Stimulated activated CD4-positive, alpha-beta T cell treated with anti-CD3 and anti-CD28 coated beads, Interleukin-4, amount 100 ng/mL, for 24 hours (primary cell): Measurements from ENCODE around the gene PCSK5.

Source experiments
- DNase-seq: peaks from one replicate; pipeline ENCODE4 v3.0.0-alpha.2; 2020

PCSK5 gene

DNA sequence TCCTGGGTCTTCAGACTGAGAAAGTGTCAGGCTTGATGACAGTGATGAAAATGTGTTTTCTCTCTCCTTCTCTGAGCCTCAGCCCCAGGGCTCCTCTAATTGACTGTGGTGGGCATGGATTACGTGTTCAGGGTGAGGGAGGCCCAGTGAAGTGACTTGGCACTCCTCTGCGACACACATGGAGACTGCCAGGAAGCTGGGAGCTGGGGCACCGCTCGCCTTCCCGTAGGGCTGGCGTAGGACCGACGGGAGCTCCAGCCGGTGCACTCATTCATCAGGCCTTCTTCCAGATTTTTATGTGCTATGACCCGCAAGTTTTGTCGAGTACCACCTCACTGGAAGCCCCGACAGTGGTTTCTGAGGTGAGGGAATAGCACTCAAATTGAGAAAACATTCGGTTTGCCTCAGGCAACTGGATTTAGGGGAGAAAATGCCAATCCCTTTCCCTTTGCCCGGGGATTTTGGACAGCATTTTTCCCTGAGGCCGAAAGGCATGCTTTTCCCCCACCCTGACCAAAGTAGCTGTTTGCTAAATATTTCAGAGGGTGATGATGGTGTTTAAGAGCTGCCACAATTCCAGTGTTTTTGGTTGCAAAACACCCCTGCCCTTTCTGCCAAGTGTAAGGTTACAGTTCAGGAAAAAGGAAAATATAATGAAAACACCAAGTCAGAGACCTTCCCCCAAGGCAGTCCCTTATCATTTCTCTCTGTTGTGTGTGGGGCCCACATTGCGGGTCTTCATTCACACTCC, 83.7 kb downstream of the PCSK5 start:
- DNase-seq: no peak

DNA sequence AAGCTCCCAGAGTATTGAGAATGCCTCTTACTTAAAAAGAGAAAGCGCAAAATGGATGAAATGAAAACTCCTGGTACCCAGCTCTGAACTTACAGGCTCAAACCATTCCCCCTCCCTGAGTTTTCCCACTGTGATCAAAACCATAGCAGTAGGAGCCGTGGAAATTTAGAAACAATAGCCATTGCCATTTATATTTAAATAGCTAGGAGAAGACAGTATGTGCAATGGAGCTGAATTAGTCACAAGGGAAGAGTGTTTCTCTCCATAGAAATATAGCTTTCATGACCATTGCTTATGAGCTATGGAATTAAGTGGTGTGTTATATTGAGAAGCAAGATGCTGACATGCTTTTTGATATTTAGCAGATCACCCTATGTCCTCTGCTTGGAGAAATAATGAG, 84.6 kb downstream of the PCSK5 start:
- no peak for DNase-seq

DNA sequence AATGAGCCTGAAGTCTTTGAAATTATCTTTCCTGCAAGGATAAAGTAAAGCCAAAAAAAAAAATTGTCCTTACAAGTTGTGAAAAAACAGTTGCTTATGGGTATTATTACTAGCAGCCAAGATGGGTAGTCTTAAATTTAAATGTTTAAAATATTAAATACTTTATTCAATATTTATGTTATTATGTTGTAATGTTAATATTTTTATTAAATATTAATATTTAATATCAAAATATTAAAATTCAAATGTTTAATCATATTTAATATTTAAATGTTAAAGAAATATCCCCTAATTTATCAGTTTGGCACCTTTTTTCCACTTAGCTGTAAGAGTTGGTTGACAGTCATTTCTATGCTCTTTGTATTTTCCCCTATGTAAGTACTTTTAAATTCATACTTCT, 86.1 kb downstream of the PCSK5 start:
- no peak for DNase-seq

DNA sequence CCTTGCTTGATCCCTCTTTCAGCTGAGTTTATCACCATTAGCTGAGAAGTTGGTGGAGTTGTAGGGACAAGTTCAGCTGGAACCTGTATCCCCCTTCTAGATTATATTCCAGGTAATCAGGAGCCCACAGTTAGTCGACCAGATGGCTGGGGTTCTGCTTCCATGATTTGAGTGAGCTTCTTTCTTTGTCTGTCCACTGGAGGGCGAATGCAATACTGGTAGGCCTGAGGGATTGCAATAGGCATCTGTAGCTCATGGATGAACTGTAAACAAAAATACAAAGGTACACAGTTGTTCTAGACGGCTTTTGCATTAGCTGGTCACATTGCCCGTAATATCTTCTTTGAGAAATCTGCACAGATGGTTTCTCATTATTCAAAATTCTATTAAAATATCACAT, 88.9 kb downstream of the PCSK5 start:
- DNase-seq: no peak

DNA sequence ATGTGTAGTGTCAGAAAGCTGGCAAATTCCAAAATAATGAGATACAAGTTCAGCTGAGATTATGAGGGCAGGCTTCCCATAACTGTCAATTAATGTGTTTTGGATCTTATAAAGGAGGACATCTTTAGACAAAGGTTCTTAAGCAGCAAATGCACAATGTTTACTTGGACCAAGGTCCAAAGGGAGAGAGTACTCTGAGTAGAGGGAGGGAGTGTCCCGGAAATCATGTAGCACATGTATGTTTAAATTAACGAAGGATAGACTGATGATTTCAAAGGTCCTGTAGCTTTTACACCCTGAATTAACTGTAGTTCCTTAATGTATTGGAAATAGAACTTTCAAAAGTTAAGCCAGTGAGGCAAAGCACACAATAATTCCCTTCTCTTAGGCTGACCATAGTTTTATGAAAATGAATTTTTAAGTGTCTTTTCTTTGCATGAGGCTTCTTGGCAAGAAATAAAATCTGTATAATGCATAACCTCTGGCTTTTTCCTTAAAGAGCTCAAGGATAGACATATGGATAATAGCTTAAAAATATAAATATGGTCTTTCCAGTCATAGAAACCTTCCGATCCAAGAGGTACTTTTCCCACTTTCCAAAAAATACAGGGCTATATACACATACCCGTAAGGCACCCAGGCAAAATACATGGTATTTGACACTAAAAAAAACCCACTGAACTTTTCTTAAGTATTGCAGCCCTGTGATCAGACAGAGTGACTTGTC, 93.0 kb downstream of the PCSK5 start:
- no peak for DNase-seq

DNA sequence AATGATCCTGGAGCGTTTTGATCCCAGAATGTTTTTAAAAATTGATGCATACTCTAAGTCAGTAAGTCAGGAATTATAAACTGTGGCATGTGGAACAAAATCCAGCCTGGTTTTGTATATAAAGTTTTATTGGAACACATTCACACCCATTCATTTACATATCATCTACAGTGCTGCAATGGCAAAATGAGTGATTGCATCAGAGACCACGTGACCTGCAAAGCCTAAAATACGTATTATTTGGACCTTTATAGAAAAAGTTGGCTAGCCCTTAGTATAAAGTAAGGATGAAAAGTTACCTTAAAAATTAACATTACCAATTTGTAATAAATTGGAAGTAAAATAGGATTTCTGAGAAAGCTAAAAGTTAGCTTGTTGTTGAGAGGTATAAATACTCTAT, 95.0 kb downstream of the PCSK5 start:
- no peak for DNase-seq

DNA sequence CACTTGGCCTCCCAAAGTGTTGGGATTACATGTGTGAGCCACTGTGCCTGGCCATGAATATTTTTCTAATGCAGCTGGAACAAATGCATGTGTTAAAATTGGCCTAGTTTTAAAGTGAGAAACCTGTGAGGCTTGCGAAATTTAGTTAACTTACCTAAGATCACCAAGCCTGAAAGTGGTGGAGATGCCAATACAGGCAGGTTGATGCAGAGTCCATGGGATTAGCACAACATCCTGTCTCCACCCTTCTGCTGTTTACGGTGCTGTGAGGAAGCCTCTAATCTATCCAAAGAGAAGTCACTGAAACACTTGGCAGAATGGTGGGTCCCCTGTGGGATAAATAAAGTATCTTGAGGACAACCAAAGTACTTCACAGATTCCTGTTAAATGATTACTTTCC, 98.2 kb downstream of the PCSK5 start:
- no peak for DNase-seq

DNA sequence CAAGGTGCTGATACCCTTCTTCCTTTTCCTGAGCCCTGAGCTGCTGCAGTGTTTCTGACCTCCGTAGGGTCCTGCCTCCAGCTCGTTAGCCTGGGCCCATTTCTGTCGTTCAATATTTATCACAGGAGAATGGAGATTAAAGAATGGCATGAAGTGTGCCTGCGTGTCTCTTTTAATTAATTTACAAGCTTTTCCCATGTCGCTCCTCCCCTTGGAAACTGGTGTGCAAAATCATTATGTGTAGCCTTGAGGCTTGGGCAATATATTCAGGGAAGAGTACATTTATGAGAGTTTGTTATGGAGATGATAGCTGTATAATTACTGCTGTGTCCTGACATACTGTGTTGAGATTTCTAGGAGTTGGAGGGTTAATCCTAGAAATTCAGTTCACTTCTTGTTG, 99.7 kb downstream of the PCSK5 start:
- no peak for DNase-seq

DNA sequence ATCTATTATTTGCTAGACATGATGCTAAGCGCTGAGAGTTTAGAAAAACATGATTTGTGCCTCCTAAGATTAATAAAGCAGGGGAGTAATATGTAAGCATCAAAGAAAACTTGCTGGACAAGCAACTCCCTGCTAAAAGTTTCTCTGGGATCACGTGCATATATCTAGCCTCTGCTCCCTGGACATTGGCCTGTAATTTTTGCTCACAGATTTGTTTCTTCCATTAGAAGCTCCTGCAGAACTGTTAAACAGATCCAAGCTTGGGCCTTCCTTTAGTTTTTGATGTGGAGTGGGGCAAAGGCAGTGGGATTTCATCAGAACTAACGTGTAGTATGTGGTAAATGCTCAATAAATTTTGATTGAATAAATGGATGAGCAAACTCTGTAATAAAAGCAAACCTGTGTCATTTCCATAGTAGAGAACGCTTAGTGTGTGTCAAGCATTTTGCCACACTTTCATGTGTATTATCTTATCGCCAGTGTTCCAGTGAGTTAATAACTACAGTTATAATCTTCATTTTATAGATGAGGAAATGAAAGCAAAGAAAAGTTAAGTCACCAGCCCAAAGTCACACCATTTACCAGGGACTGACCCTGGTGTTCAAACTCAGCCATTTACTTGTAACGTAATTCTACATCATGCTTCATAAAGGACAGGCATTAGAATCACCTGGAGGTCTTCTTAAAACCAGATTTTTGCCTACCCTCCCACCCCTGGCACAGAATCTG, 100.3 kb downstream of the PCSK5 start:
- DNase-seq: no peak

DNA sequence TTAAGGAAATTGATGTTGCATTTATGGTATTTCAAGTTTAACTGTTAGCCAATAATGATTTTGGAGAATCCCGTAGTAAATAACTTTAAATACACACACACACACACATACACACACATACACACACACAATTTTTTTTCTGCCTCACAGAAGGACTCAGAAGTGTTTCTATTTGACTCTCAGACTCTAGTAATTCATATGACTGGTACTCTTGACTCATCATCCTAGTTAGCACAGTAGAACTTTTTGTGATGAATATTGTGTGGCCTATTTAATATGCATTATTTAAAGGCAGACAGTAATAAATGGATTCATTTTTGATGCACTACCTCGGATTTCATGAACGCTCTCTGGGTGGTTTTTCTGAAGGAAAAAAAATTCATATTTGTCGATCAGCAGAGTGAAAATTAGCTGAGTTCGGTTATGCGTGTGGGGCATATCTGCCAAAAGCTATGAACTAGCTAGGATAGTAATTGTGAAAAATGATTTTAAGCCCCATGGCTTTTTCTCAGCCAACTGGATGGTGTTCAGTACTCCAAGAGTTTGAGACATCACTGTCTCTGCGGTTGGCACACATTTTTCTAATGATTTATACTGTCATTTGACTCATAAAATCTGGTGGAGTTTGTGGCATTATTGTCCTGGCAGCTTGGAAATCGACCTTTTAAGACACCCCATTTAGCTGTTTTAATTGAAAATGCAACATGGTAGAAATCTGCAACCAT, 102.2 kb downstream of the PCSK5 start:
- no peak for DNase-seq

DNA sequence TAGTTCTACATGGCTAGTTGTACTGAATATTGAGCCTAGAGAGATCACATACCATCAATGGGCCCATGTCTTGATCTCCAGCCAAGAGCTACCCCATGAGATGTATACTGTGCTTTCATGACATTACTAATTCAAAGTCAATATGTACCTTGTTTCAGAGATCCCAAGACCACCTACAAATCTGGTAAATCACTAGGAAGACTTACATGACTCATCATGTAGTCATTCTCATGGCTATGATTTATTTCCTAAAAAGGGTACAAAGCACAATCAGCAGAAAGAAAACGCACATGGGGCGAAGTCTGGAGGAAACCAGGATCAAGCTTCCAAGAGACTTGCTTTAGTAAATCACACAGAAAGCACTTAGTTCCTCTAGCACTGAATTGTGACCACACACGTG, 103.0 kb downstream of the PCSK5 start:
- DNase-seq: no peak

DNA sequence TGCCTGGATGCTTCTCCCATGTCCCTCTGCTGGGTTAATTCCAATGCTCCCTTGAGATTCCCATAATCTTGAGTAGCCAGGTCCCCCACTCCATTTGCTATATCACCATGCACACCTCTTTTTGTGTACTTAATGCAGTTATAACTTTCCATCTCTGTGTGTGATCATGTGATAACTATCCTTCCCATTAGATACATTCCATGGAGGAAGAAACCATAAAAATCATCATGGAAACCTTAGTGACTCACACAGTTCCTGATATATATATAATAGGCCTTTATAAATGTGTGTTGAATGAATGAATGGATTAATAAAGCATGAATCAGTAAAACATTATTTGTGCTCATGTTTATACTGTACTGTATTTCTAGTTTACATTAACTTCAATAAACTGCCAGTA, 104.6 kb downstream of the PCSK5 start:
- DNase-seq: no peak

DNA sequence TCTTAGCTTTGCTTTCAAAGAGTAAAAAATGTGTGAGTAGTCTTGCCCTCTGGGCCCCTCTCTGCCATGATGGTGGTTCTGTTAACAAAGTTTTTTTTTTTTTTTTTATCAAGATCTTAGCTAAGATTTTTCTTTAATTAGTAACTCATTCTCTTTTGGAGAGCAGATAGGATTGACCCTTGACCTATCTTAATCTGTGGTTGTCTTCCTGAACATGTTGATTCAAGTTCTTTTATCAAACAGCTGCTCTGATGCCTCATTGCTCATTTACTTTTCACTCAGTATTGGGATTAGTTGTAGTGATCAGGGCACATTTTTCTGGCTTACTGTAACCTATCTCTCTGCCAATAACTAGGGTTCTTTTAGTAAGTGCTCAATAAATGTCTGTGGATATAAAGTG, 106.3 kb downstream of the PCSK5 start:
- no peak for DNase-seq

DNA sequence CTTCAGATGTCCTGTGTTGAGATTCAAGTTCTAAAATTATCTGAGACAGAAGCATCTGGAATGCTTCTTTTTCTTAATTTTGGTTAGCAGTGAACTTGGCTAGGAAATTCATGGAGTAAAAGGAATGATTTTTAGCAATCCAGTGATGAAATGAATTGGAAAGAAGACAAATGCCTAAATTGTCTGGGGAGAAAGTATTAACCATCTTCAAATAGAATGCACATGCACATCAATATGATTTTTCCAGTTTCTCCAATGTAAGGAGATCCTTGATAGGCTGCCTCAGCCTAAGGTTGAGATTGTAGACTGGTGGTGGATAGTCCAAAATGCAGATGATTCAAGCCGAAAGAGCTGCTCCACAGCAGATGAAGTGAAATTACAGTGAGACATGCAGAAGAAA, 106.7 kb downstream of the PCSK5 start:
- no peak for DNase-seq

DNA sequence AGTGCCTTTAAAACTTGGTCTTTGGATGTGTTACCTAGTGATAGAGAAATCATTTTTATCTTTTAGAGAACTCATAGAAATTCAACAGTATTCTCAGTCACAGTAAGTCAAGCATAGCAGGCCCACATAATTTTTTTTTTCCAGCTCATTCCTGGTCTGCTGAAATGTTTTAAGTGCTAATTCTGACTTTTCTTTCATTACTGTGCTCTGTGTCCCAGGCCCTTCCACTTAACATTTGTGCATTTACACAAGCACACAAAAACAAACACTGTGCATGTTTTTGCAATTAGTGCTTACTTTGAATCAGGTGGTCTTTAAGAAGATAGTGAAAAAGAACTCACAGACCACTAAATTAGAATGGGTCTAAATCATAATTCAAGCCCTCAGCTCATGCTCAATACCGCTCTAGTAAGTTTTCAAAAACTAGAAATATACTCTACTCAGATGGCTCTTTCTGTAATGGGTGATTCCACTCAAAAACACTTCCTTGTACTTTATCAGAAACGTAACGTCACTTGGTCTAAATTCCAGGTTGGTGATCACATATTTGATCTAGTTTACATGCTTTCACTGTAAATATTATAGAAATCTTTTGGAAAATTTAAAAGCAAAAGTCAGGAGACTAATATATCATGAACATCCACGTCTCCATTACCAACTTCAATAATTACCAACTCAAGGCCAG, 107.8 kb downstream of the PCSK5 start:
- no peak for DNase-seq

DNA sequence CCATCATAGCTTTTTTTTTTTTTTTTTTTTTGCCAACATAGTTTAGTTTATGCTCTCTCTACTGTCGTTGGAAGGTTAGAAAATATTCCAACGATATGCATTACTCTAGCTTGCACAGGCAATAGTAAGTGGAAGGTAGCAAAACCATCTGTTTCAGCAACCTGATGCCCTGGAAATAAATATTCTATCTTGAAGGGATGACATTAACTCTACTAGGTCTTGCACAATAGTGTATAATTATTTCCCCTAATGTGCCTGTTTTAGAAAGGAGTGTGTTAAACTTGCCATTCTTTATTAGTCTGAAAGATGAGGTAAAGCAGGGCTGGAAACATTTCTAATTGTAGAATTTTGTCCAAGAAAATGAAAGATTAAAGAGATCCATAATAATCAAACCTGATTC, 111.0 kb downstream of the PCSK5 start:
- no peak for DNase-seq

DNA sequence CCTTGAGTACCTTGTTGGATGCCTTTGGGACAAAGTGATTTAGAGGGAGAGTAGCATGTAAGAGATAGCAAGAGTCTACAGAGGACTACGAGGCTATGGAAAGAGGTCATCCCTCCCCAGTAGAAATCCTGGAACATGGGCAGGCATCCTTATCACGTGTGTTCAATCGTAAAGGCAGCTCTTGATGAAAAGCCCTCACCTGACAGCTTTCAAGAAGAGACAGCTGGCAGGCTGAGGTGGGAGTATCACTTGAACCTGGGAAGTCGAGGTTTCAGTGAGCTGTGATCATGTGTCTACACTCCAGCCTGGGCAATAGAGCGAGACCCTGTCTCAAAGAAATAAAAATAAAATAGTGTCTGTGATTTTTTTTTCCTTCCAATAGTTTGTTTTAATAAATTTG, 112.6 kb downstream of the PCSK5 start:
- DNase-seq: no peak

DNA sequence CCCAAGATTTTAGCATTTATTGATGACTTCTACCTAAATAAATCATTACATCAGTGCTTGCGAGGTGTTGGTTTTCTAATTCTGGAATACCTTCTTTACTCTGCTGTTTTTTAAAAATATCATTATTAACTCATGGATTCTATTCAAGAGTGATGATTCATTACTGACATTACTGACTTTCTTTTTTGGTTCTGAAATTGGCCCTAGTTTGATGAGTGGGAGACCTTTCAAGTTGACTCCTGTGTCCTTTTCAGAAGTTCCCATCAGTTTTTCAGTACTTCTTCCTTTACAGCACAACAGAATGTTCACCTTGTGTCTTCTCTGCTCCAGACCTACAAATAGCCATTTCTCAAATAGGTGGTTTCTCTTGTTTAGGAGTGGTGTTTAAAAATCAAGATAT, 114.1 kb downstream of the PCSK5 start:
- no peak for DNase-seq

DNA sequence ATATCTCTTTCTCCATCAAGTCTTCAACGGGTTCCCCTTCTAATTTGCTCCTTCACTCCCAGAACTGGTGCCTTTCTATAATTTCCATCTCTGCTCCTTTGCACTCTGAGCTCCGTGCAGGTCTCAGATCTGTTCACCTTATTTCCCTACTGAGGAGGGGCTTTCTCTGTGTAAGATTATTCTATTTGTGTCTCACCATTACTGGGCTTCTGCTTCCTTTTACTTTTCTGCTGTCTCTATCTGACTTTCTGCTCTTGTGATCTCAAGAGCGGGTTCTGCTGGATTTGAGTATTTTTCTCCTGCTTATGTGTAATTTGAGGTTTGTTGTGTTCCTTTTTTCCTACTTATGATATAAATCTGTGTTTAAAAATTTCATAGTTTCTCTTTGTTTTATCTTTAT, 117.5 kb downstream of the PCSK5 start:
- DNase-seq: no peak

DNA sequence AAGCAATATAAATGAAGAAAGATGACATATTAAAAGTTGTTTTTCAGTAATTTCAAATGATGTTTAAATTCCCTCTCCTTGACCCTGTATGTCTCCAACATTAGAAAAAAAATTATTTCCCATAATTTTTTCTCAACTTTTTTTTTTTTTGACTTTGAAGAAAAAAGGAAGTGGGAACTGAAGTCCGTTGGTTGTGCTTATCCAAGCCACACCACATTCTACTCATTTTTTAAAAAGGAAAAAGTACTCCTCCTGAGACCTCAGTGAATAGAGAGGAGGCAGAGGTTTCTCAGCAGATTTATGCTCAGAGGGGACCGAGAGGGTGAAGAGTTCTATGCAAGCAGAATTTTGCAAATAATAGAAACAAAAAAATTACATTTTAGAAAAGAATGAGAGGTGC, 123.3 kb downstream of the PCSK5 start:
- no peak for DNase-seq

DNA sequence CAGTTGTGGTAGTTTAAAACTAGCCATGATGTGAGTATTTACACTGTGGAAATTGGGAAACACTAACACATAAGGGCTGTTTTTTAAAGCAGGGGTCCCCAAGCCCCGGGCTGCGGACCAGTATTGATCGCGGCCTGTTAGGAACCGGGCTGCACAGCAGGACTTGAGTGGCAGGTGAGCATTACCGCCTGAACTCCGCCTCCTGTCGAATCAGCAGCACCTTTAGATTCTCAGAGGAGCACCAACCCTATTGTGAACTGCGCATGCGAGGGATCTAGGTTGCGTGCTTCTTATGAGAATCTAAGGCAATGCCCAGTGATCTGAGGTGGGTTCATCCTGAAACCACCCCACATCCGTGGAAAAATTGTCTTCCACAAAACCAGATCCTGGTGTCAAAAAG, 127.8 kb downstream of the PCSK5 start:
- no peak for DNase-seq

DNA sequence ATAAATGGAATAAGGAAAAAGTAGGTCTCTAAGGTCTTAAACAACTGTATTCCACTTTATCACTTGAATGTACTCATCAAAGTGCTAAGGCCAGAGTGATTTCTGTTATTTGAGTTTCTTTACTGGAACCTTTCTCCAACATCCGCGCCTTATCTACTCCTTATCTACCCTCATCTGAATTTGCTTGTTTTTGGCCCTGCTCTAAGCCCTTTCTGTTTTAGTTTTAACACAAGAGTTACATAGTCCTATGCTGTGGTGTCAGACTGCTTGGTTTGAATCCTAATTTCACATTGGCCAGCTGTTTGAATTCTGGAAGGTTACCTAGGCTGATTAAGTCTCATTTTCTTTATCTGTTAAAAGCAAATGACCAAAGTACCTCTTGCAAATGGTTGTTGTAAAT, 128.3 kb downstream of the PCSK5 start:
- DNase-seq: no peak

DNA sequence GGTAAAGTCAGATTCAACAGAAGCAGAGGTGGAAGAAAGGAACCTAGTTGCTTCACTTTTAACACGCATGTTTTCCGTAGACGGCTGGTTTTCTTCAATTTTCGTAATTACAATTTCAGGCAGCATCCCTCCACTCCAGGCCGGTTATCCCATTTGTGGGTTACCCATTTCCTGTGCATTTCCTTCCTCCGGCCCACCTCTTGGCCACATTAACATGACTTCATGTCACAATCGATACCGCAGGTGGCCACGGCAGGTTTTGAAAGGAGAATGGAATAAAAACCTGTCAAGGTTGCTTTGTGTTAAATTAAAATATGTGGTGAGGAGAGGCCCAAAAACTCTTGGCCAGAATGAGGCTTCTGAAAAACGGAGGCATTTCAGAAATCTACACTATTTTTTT, 130.2 kb downstream of the PCSK5 start:
- DNase-seq: no peak
